K562 (cell line): ENCODE results near the gene THSD8. TPM values are rescaled to one million over a fixed set of nuclear protein-coding genes. Genes with fewer than 3 reads are reported as not detected.

Experiments used
- CBFA2T2 ChIP-seq: fragments of 450-650 bp; conservative IDR thresholded peaks from 2 replicates; pipeline ENCODE4 v1.6.1; 2017; ENCODE audit warnings: mild to moderate bottlenecking
- DACH1 ChIP-seq: fragments of 450-650 bp; IDR thresholded peaks from 2 replicates; pipeline ENCODE4 v1.6.1; 2018; ENCODE audit not compliant: partially characterized antibody
- ERF ChIP-seq: fragments of 450-650 bp; formaldehyde crosslinking; IDR thresholded peaks from 2 replicates; pipeline ENCODE4 v1.4.0; 2020; ENCODE audit warnings: mild to moderate bottlenecking, mixed read lengths
- HNRNPL ChIP-seq: fragments of 200-400 bp; formaldehyde crosslinking; IDR thresholded peaks from 2 replicates; pipeline ENCODE4 v1.6.1; 2017; ENCODE audit warnings: low read depth, mild to moderate bottlenecking, low read length
- JUN ChIP-seq, 2 experiments: sonication (generic) in 1 of 2; formaldehyde crosslinking in 1 of 2; IDR thresholded peaks; 2 replicates each; pipeline versions ENCODE4 v1.6.1 to v1.8.0; 2012 to 2022; ENCODE audit warnings: borderline replicate concordance in 2 of 2, mild to moderate bottlenecking in 2 of 2, improper control_type of control experiment in 1 of 2, low read depth in 1 of 2, low read length in 1 of 2, missing genetic modification reagents in 1 of 2
- JUNB ChIP-seq: fragments of 450-650 bp; formaldehyde crosslinking; conservative IDR thresholded peaks from 2 replicates; pipeline ENCODE4 v1.4.0; 2020; ENCODE audit warnings: mild to moderate bottlenecking
- MAFG ChIP-seq: fragments of 450-650 bp; conservative IDR thresholded peaks from 2 replicates; pipeline ENCODE4 v1.6.1; 2016; ENCODE audit warnings: missing genetic modification characterization, missing compliant biosample characterization
- MNT ChIP-seq, 2 experiments: fragments of 450-650 bp; conservative IDR thresholded peaks; 2 replicates each; pipeline ENCODE4 v1.6.1; 2017; ENCODE audit warnings: mild to moderate bottlenecking in 2 of 2, moderate library complexity in 2 of 2
- PCBP1 ChIP-seq: fragments of 200-400 bp; formaldehyde crosslinking; IDR thresholded peaks from 2 replicates; pipeline ENCODE4 v1.6.1; 2018; ENCODE audit warnings: mild to moderate bottlenecking, low read depth, low read length; ENCODE audit not compliant: poor library complexity, severe bottlenecking
- SMARCE1 ChIP-seq: fragments of 450-650 bp; IDR thresholded peaks from 2 replicates; pipeline ENCODE4 v1.7.1; 2016; ENCODE audit warnings: mild to moderate bottlenecking
- THRAP3 ChIP-seq: fragments of 450-650 bp; IDR thresholded peaks from 2 replicates; pipeline ENCODE4 v1.6.1; 2016; ENCODE audit warnings: mild to moderate bottlenecking, inconsistent platforms, borderline replicate concordance
- ZBTB40 ChIP-seq, 2 experiments: fragments of 450-650 bp in 1 of 2; sonication (generic) in 1 of 2; formaldehyde crosslinking in 1 of 2; IDR thresholded peaks; 2 replicates each; pipeline versions ENCODE4 v1.7.1 to v1.9.0; 2016 to 2022; ENCODE audit warnings: inconsistent platforms in 1 of 2, mild to moderate bottlenecking in 1 of 2, missing genetic modification reagents in 1 of 2
- ZNF174 ChIP-seq: fragments of 250-450 bp; sonication (Bioruptor Pico); IDR thresholded peaks from 2 replicates; pipeline ENCODE4 v1.4.0; 2020; ENCODE audit warnings: mild to moderate bottlenecking
- polyA plus RNA-seq, 8 experiments: library from polyadenylated mRNA; depleted of rRNA in 4 of 8; stranded (reverse) in 5 of 8; unstranded in 3 of 8; fragments of >200 nt; fragmentation: Nextera tagmentation in 2 of 8; fragmentation: Illumina TruSeq in 1 of 8; extraction: Ambion mirVana in 2 of 8; extraction: Trizol in 1 of 8; gene quantifications; 2 replicates each; pipeline versions ENCODE4 v1.2.1 to v1.2.3, GENCODE V29; 2011 to 2014; ENCODE audit warnings: inconsistent platforms in 1 of 8, missing spikeins in 1 of 8
- total RNA-seq, 7 experiments: library from RNA; depleted of rRNA in 6 of 7; stranded (reverse); fragments of >200 nt in 6 of 7; fragmentation: Illumina TruSeq in 2 of 7; extraction: Trizol in 2 of 7; gene quantifications; 2 replicates each; pipeline versions ENCODE4 v1.2.1 to v1.2.3, GENCODE V29; 2011 to 2021; ENCODE audit warnings: low replicate concordance in 1 of 7
- TF ChIP-seq, protein P1 (sequence below): sonication (generic); formaldehyde crosslinking; IDR thresholded peaks from 2 replicates; pipeline ENCODE4 v1.9.0; 2022; ENCODE audit warnings: mild to moderate bottlenecking, missing genetic modification reagents

Gene THSD8
- total and polyA plus RNA-seq, 9 of the 15 experiments (the other 6 are each of a cell fraction or from before 2014, with no cell fraction given) = 8.4 to 42.4 (median 19.9) TPM; not detected in 2

DNA sequence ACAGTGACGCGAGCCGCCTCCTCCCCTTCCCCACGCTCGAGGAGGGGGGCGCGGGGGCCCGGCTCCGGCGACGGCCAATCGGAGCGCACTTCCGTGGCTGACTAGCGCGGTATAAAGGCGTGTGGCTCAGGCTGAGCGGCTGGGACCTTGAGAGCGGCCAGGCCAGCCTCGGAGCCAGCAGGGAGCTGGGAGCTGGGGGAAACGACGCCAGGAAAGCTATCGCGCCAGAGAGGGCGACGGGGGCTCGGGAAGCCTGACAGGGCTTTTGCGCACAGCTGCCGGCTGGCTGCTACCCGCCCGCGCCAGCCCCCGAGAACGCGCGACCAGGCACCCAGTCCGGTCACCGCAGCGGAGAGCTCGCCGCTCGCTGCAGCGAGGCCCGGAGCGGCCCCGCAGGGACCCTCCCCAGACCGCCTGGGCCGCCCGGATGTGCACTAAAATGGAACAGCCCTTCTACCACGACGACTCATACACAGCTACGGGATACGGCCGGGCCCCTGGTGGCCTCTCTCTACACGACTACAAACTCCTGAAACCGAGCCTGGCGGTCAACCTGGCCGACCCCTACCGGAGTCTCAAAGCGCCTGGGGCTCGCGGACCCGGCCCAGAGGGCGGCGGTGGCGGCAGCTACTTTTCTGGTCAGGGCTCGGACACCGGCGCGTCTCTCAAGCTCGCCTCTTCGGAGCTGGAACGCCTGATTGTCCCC is 10.4 kb upstream of the THSD8 start, which contains the start of gene JUNB (continued):
- no peak for TF ChIP-seq ZBTB40 (IDR thresholded peaks at IDR 0.05)
- TF ChIP-seq ZBTB40 (CRISPR knock-in tag; IDR thresholded peaks at IDR 0.05) = no peak
- peak; percentile 92 for TF ChIP-seq HNRNPL
- TF ChIP-seq, protein P1, sequence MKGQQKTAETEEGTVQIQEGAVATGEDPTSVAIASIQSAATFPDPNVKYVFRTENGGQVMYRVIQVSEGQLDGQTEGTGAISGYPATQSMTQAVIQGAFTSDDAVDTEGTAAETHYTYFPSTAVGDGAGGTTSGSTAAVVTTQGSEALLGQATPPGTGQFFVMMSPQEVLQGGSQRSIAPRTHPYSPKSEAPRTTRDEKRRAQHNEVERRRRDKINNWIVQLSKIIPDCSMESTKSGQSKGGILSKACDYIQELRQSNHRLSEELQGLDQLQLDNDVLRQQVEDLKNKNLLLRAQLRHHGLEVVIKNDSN = peak; percentile 25; the same call in 1 of the 2 replicates
- no peak; a peak in 1 of 4 replicates for TF ChIP-seq MNT (conservative IDR thresholded peaks at IDR 0.05)
- no peak for TF ChIP-seq CBFA2T2
- peak; percentile 68; the same call in 1 of the 2 replicates for TF ChIP-seq JUN (IDR thresholded peaks at IDR 0.05; ENCODE audit: borderline replicate concordance, low read depth, low read length)
- TF ChIP-seq JUN (CRISPR knock-in tag; IDR thresholded peaks at IDR 0.05; ENCODE audit: borderline replicate concordance) = no peak
- TF ChIP-seq MAFG = no peak
- TF ChIP-seq PCBP1 = peak; percentile 98
- no peak for TF ChIP-seq SMARCE1
- TF ChIP-seq ERF = 0 out of 2 replicates have a peak, but pooled peaks have one; percentile 55
- TF ChIP-seq DACH1 = no peak
- 0 out of 2 replicates have a peak, but pooled peaks have one; percentile 23 for TF ChIP-seq JUNB (CRISPR knock-in tag)
- peak; percentile 78 for TF ChIP-seq THRAP3
- TF ChIP-seq ZNF174 (CRISPR knock-in tag) = no peak
